Stimulated activated CD8-positive, alpha-beta memory T cell treated with anti-CD3 and anti-CD28 coated beads, Interleukin-15, amount 100 ng/mL, for 1 hour (primary cell): ENCODE data around the gene PRKCI.
"Not testable (repeated sequence)": the region's sequence is repeated elsewhere in the genome, so short reads cannot be mapped to it uniquely, and the experiment has no call there.

Source experiments
- DNase-seq: peaks from one replicate; pipeline ENCODE4 v3.0.0-alpha.2; 2020; ENCODE audit warnings: low read depth

The PRKCI gene

GRCh38 chr3:170222647-170223541, 670 bp downstream of the PRKCI start:
- peak; percentile 3 for DNase-seq

GRCh38 chr3:170225166-170225565, 2.9 kb downstream of the PRKCI start:
- DNase-seq: no peak

- no peak for DNase-seq
These were observed 4.3 kb downstream of the PRKCI start for GRCh38 chr3:170226426-170226960.

- DNase-seq: no peak
These were observed 6.0 kb downstream of the PRKCI start for GRCh38 chr3:170228093-170228766.

GRCh38 chr3:170232266-170232665, 10.0 kb downstream of the PRKCI start:
- no peak for DNase-seq

- DNase-seq: no peak
These were observed 11.3 kb downstream of the PRKCI start for GRCh38 chr3:170233530-170233929.

- DNase-seq: no peak
These were observed 17.9 kb downstream of the PRKCI start for GRCh38 chr3:170240142-170240541.

- DNase-seq: no peak
These were observed 18.4 kb downstream of the PRKCI start for GRCh38 chr3:170240671-170241070.

- no peak for DNase-seq
These were observed 22.4 kb downstream of the PRKCI start for GRCh38 chr3:170244576-170244975.

GRCh38 chr3:170247875-170248274, 25.7 kb downstream of the PRKCI start:
- DNase-seq: no peak

- no peak for DNase-seq
These were observed 34.4 kb downstream of the PRKCI start for GRCh38 chr3:170256597-170256996.

- no peak for DNase-seq
These were observed 34.9 kb downstream of the PRKCI start for GRCh38 chr3:170257145-170257544.

GRCh38 chr3:170258105-170258487, 35.9 kb downstream of the PRKCI start:
- no peak for DNase-seq

GRCh38 chr3:170259907-170260306, 37.7 kb downstream of the PRKCI start:
- DNase-seq: no peak

GRCh38 chr3:170267793-170268192, 45.6 kb downstream of the PRKCI start:
- no peak for DNase-seq

- not testable (repeated sequence) for DNase-seq
These were observed 47.5 kb downstream of the PRKCI start for GRCh38 chr3:170269673-170270254.

GRCh38 chr3:170270282-170270881, 48.2 kb downstream of the PRKCI start:
- no peak for DNase-seq

GRCh38 chr3:170274641-170275040, 52.4 kb downstream of the PRKCI start:
- no peak for DNase-seq

GRCh38 chr3:170275832-170276231, 53.6 kb downstream of the PRKCI start:
- no peak for DNase-seq

- DNase-seq: not testable (repeated sequence)
These were observed 55.1 kb downstream of the PRKCI start for GRCh38 chr3:170277311-170277710.

GRCh38 chr3:170277833-170278580, 55.8 kb downstream of the PRKCI start:
- DNase-seq: no peak

GRCh38 chr3:170278627-170279026, 56.4 kb downstream of the PRKCI start:
- DNase-seq: no peak
